Activated CD8-positive, alpha-beta memory T cell treated with anti-CD3 and anti-CD28 coated beads for 4 hours (primary cell): ENCODE results near the gene RAD51B.
"Not testable (repeated sequence)": the region's sequence is repeated elsewhere in the genome, so short reads cannot be mapped to it uniquely, and the experiment has no call there.

Source experiments
- DNase-seq, 2 donors: peaks; one replicate each; pipeline ENCODE4 v3.0.0-alpha.2; 2020; ENCODE audit warnings: low read depth in 2 of 2

The RAD51B gene

GRCh38 chr14:68426661-68427549 is 607.3 kb downstream of the RAD51B start:
- DNase-seq, result no peak

- no peak for DNase-seq
These were observed 607.9 kb downstream of the RAD51B start for GRCh38 chr14:68427550-68427890.

GRCh38 chr14:68428900-68429299 is 609.3 kb downstream of the RAD51B start:
- not testable (repeated sequence) for DNase-seq

GRCh38 chr14:68434173-68434572 is 614.6 kb downstream of the RAD51B start:
- DNase-seq, result not testable (repeated sequence)

GRCh38 chr14:68435631-68436030 is 616.1 kb downstream of the RAD51B start:
- not testable (repeated sequence) for DNase-seq

- no peak for DNase-seq
These were observed 620.1 kb downstream of the RAD51B start for GRCh38 chr14:68439676-68440075.

GRCh38 chr14:68440820-68441219 is 621.2 kb downstream of the RAD51B start:
- DNase-seq, result no peak

- DNase-seq, result no peak
These were observed 622.0 kb downstream of the RAD51B start for GRCh38 chr14:68441542-68441941.

- DNase-seq, result no peak
These were observed 623.5 kb downstream of the RAD51B start for GRCh38 chr14:68442828-68443629.

- DNase-seq, result no peak
These were observed 625.0 kb downstream of the RAD51B start for GRCh38 chr14:68444449-68445168.

GRCh38 chr14:68446243-68447040 is 626.9 kb downstream of the RAD51B start:
- no peak for DNase-seq

GRCh38 chr14:68447581-68448251 is 628.1 kb downstream of the RAD51B start:
- DNase-seq, result no peak

GRCh38 chr14:68448252-68448902 is 628.8 kb downstream of the RAD51B start:
- DNase-seq, result no peak

GRCh38 chr14:68449561-68450181 is 630.1 kb downstream of the RAD51B start:
- no peak for DNase-seq

GRCh38 chr14:68450391-68451120 is 631.0 kb downstream of the RAD51B start:
- DNase-seq, result no peak

- no peak for DNase-seq
These were observed 632.3 kb downstream of the RAD51B start for GRCh38 chr14:68451696-68452373.

- no peak for DNase-seq
These were observed 638.7 kb downstream of the RAD51B start for GRCh38 chr14:68458253-68458652.

GRCh38 chr14:68458840-68459469 is 639.4 kb downstream of the RAD51B start:
- DNase-seq, result no peak
